Liver (tissue), 3 donors: Measurements from ENCODE around the gene DNM1L.

Experiments
- ATF3 ChIP-seq: IDR thresholded peaks from 2 replicates; pipeline ENCODE4 v1.6.1; 2016; ENCODE audit warnings: antibody characterized with exemption
- FOXA2 ChIP-seq: IDR thresholded peaks from 2 replicates; pipeline ENCODE4 v1.6.1; 2016; ENCODE audit warnings: antibody characterized with exemption
- GABPA ChIP-seq, 2 donors: IDR thresholded peaks in 1 of 2; conservative IDR thresholded peaks in 1 of 2; 2 replicates each; pipeline ENCODE4 v1.6.1; 2016; ENCODE audit warnings: antibody characterized with exemption in 2 of 2, mild to moderate bottlenecking in 1 of 2, moderate library complexity in 1 of 2
- JUND ChIP-seq, 2 donors: IDR thresholded peaks; 2 replicates each; pipeline ENCODE4 v1.6.1; 2016; ENCODE audit warnings: antibody characterized with exemption in 2 of 2
- MAX ChIP-seq: IDR thresholded peaks from 2 replicates; pipeline ENCODE4 v1.6.1; 2016; ENCODE audit warnings: antibody characterized with exemption
- RAD21 ChIP-seq, 2 donors: IDR thresholded peaks; 2 replicates each; pipeline ENCODE4 v1.6.1; 2016; ENCODE audit warnings: antibody characterized with exemption in 2 of 2, mild to moderate bottlenecking in 2 of 2
- SP1 ChIP-seq: IDR thresholded peaks from 2 replicates; pipeline ENCODE4 v1.6.1; 2018; ENCODE audit warnings: antibody characterized with exemption, mild to moderate bottlenecking
- YY1 ChIP-seq: IDR thresholded peaks from 2 replicates; pipeline ENCODE4 v1.6.1; 2016; ENCODE audit warnings: antibody characterized with exemption, mild to moderate bottlenecking
- TF ChIP-seq, protein P1 (sequence below): fragments of 150-350 bp; IDR thresholded peaks from 2 replicates; pipeline ENCODE4 v1.5.1; 2017; ENCODE audit warnings: improper control_type of control experiment, low read depth, low read length; ENCODE audit not compliant: missing input control
- TF ChIP-seq, protein P2 (sequence below): IDR thresholded peaks from 2 replicates; pipeline ENCODE4 v1.6.1; 2016; ENCODE audit warnings: antibody characterized with exemption
- donor health status: healthy.
- donor health status: healthy.

GRCh38 chr12:32734952-32735351 lies 55.9 kb downstream of the DNM1L start:
- TF ChIP-seq, protein P1, sequence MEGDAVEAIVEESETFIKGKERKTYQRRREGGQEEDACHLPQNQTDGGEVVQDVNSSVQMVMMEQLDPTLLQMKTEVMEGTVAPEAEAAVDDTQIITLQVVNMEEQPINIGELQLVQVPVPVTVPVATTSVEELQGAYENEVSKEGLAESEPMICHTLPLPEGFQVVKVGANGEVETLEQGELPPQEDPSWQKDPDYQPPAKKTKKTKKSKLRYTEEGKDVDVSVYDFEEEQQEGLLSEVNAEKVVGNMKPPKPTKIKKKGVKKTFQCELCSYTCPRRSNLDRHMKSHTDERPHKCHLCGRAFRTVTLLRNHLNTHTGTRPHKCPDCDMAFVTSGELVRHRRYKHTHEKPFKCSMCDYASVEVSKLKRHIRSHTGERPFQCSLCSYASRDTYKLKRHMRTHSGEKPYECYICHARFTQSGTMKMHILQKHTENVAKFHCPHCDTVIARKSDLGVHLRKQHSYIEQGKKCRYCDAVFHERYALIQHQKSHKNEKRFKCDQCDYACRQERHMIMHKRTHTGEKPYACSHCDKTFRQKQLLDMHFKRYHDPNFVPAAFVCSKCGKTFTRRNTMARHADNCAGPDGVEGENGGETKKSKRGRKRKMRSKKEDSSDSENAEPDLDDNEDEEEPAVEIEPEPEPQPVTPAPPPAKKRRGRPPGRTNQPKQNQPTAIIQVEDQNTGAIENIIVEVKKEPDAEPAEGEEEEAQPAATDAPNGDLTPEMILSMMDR: no peak
- TF ChIP-seq JUND (IDR thresholded peaks at IDR 0.05): no peak
- TF ChIP-seq ATF3: no peak
- no peak for TF ChIP-seq YY1
- TF ChIP-seq RAD21 (IDR thresholded peaks at IDR 0.05): no peak
- TF ChIP-seq, protein P2, sequence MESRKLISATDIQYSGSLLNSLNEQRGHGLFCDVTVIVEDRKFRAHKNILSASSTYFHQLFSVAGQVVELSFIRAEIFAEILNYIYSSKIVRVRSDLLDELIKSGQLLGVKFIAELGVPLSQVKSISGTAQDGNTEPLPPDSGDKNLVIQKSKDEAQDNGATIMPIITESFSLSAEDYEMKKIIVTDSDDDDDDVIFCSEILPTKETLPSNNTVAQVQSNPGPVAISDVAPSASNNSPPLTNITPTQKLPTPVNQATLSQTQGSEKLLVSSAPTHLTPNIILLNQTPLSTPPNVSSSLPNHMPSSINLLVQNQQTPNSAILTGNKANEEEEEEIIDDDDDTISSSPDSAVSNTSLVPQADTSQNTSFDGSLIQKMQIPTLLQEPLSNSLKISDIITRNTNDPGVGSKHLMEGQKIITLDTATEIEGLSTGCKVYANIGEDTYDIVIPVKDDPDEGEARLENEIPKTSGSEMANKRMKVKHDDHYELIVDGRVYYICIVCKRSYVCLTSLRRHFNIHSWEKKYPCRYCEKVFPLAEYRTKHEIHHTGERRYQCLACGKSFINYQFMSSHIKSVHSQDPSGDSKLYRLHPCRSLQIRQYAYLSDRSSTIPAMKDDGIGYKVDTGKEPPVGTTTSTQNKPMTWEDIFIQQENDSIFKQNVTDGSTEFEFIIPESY: no peak
- TF ChIP-seq FOXA2: no peak
- no peak for TF ChIP-seq SP1
- no peak for TF ChIP-seq GABPA (IDR thresholded peaks at IDR 0.05 in 1 of 2, conservative IDR thresholded peaks at IDR 0.05 in 1 of 2)
- no peak for TF ChIP-seq MAX
